PC-9 (cell line): Measurements from ENCODE around the gene MGRN1. TPM values are rescaled to one million over a fixed set of nuclear protein-coding genes. Genes with fewer than 3 reads are reported as not detected.

ENCODE experiments used
- BruUV-seq: library from RNA; stranded (reverse); fragments of 400-500 nt; replicated peaks from 2 replicates; lab custom pipeline; 2021; lab: Mats Ljungman, UMichigan
- CTCF ChIA-PET: fragments of 300-600 bp; sonication (Branson Sonifier 250); formaldehyde crosslinking; loops from one replicate; lab custom pipeline; 2022; ENCODE audit warnings: antibody characterized with exemption; lab: Charles Lee
- POLR2A ChIA-PET: fragments of 300-600 bp; sonication (Branson Sonifier 250); formaldehyde crosslinking; loops from one replicate; lab custom pipeline; 2022; ENCODE audit warnings: antibody characterized with exemption; ENCODE audit not compliant: unreplicated experiment; lab: Charles Lee
- DNase-seq, 2 experiments: peaks; one replicate each; pipeline versions ENCODE4 v3.0.0 to v3.0.0-alpha.2; 2015 to 2022; ENCODE audit warnings: mixed read lengths in 1 of 2
- H2AFZ ChIP-seq: fragments of 200-600 bp; sonication (generic); 2 replicates; pipeline ENCODE4 v1.8.1; 2017; ENCODE audit warnings: antibody characterized with exemption
- H3F3A ChIP-seq: fragments of 200-600 bp; sonication (generic); 2 replicates; pipeline ENCODE4 v1.8.1; 2017; ENCODE audit warnings: antibody characterized with exemption, mild to moderate bottlenecking, low read depth; ENCODE audit not compliant: insufficient read depth
- H3K27ac ChIP-seq: fragments of 200-600 bp; sonication (generic); 2 replicates; pipeline ENCODE4 v1.6.1; 2016; ENCODE audit warnings: mixed run types
- H3K27me3 ChIP-seq: fragments of 200-600 bp; sonication (generic); 2 replicates; pipeline ENCODE4 v1.6.1; 2016; ENCODE audit warnings: low read depth, mixed run types; ENCODE audit not compliant: insufficient read depth
- H3K36me3 ChIP-seq: fragments of 200-600 bp; sonication (generic); 2 replicates; pipeline ENCODE4 v1.6.1; 2016; ENCODE audit warnings: low read depth, mixed run types
- H3K4me1 ChIP-seq: fragments of 200-600 bp; sonication (generic); replicated peaks from 2 replicates; pipeline ENCODE4 v1.6.1; 2016; ENCODE audit warnings: mixed run types; ENCODE audit not compliant: insufficient read depth
- H3K4me2 ChIP-seq: fragments of 200-600 bp; sonication (generic); 2 replicates; pipeline ENCODE4 v1.6.1; 2017; ENCODE audit warnings: mixed run types
- H3K4me3 ChIP-seq: fragments of 200-600 bp; sonication (generic); 2 replicates; pipeline ENCODE4 v1.6.1; 2016; ENCODE audit warnings: mixed run types
- H3K79me2 ChIP-seq: fragments of 200-600 bp; sonication (generic); 2 replicates; pipeline ENCODE4 v1.6.1; 2017; ENCODE audit warnings: low read depth, mixed run types
- H3K9me2 ChIP-seq: fragments of 200-600 bp; sonication (generic); 2 replicates; pipeline ENCODE4 v1.8.1; 2017; ENCODE audit warnings: mild to moderate bottlenecking; ENCODE audit not compliant: insufficient read depth
- H3K9me3 ChIP-seq: fragments of 200-600 bp; sonication (generic); 2 replicates; pipeline ENCODE4 v1.8.1; 2016; ENCODE audit warnings: low read depth; ENCODE audit not compliant: insufficient read depth
- H4K20me1 ChIP-seq: fragments of 200-600 bp; sonication (generic); 2 replicates; pipeline ENCODE4 v1.8.1; 2017; ENCODE audit not compliant: insufficient read depth
- EZH2 ChIP-seq: fragments of 200-600 bp; sonication (generic); IDR thresholded peaks from 2 replicates; pipeline ENCODE4 v1.8.0; 2017; ENCODE audit warnings: antibody characterized with exemption, low read depth
- intact Hi-C: fragments of 100-400 bp; cut with micrococcal nuclease; formaldehyde crosslinking; loops from one replicate; pipeline ENCODE4 v1.10.0; 2022; ENCODE audit not compliant: unreplicated experiment
- total RNA-seq: library from RNA; stranded (reverse); gene quantifications from 2 replicates; pipeline ENCODE4 v1.2.3, GENCODE V29; 2021
- TF ChIP-seq, protein P1 (sequence below): fragments of 200-600 bp; sonication (generic); conservative IDR thresholded peaks from 2 replicates; pipeline ENCODE4 v1.6.1; 2017; ENCODE audit warnings: mixed run types, antibody characterized with exemption, mild to moderate bottlenecking, moderate library complexity

MGRN1 gene
- total RNA-seq, 1 experiment from 2014 or later: 70.4 TPM

DNA sequence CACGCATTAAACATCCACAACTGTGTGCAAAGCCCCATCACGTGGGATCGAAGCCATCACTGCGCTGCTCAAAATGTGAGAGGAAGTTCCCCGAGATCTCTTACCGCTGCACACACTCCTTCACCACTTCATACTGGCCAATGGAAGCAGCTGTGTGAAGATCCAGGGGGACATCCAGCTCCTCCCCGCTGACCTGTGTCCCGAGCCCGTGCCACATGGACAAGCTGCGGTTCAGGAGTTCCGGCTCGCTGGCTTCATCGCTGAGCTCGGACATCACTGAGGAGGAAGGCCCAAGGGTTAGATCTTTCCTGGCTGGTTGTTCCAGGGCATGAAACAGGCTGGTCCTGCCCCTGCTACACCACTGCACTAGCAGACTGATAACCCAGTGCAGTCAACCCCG lies 105.2 kb downstream of the MGRN1 start:
- H3K79me2 ChIP-seq: peaks cover 21% of the 10 kb centered on the region
- intact Hi-C loops: loop anchor here (5.0 kb wide), 1 partner anchor 227 kb away; the partner anchor contains the start of gene SEC14L5
- H3K4me2 ChIP-seq: no peak overlapping the region
- no TSS peak for BruUV-seq
- no peak overlapping the region for H2AFZ ChIP-seq
- H3F3A ChIP-seq: peaks cover 14% of the 10 kb centered on the region
- no peak for DNase-seq
- 0 out of 2 replicates have a peak, but pooled peaks cover 3% of the 10 kb centered on the region for H4K20me1 ChIP-seq
- ChIA-PET POLR2A (no interaction called here), CTCF (no interaction called here)
- no peak overlapping the region for H3K4me3 ChIP-seq
- H3K27me3 ChIP-seq: no peaks in the 10 kb centered on the region
- peaks cover 4% of the 10 kb centered on the region for H3K4me1 ChIP-seq
- TF ChIP-seq, protein P1, sequence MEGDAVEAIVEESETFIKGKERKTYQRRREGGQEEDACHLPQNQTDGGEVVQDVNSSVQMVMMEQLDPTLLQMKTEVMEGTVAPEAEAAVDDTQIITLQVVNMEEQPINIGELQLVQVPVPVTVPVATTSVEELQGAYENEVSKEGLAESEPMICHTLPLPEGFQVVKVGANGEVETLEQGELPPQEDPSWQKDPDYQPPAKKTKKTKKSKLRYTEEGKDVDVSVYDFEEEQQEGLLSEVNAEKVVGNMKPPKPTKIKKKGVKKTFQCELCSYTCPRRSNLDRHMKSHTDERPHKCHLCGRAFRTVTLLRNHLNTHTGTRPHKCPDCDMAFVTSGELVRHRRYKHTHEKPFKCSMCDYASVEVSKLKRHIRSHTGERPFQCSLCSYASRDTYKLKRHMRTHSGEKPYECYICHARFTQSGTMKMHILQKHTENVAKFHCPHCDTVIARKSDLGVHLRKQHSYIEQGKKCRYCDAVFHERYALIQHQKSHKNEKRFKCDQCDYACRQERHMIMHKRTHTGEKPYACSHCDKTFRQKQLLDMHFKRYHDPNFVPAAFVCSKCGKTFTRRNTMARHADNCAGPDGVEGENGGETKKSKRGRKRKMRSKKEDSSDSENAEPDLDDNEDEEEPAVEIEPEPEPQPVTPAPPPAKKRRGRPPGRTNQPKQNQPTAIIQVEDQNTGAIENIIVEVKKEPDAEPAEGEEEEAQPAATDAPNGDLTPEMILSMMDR: no peak
- TF ChIP-seq EZH2: no peak
- H3K9me2 ChIP-seq: no peaks in the 10 kb centered on the region
- peaks cover 8% of the 10 kb centered on the region for H3K36me3 ChIP-seq
- no peaks in the 10 kb centered on the region for H3K9me3 ChIP-seq
- no peak overlapping the region for H3K27ac ChIP-seq

DNA sequence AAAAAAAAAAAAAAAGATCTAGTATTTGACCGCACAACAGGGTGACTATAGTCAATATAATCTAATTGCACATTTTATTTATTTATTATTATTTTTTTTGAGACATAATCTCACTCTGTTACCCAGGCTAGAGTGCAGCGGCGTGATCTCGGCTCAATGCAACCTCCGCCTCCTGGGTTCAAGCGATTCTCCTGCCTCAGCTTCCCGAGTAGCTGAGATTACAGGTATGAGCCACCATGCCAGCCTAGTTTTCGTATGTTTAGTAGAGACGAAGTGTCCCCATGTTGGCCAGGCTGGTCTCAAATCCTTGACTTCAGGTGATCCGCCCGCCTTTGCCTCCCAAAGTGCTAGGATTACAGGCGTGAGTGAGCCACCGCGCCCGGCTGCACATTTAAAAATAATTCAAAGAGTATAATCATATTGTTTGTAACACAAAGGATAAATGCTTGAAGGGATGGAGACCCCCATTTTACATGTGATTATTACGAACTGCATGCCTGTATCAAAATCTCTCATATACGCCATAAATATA lies 108.7 kb downstream of the MGRN1 start:
- H3K27ac ChIP-seq: 0 out of 2 replicates have a peak overlapping the region, but pooled peaks have one; percentile 52
- no peaks in the 10 kb centered on the region for H3K27me3 ChIP-seq

DNA sequence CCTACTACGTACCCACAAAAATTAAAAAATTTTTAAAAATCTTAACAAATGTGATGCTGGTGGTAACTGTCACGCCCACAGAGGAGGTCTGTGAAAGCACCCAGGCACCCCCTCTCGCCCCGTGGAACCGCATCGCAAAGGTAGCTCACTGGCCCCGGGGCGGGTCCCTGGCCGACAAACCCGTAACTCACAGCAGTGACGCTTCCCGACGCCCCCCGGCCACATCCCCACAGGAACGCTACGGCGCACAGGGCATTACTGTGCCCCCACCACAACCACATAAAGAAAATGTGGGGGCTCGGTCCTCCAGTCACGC lies 109.1 kb downstream of the MGRN1 start:
- no peaks in the 10 kb centered on the region; the same call in 1 of the 2 replicates for H3K36me3 ChIP-seq
- peaks cover 12% of the 10 kb centered on the region for H3K4me1 ChIP-seq
- peak overlapping the region; percentile 83 for H3K4me3 ChIP-seq
- ChIA-PET POLR2A (interaction anchor here (0.5 to 1.1 kb wide), 7 partner anchors 22 to 365 kb away, joined by 3 to 12 read pairs (median 7); partner anchors contain the start of genes NAGPA and ROGDI), CTCF (interaction anchor here (0.6 to 1.3 kb wide), 2 partner anchors 69 to 1816 kb away, joined by 4 to 10 read pairs; partner anchors contain the start of gene ROGDI)
- intact Hi-C loops: loop anchor here (1.0 to 5.0 kb wide), 3 partner anchors 35 to 224 kb away; partner anchors contain the start of genes ROGDI and SEC14L5
- H3K79me2 ChIP-seq: peaks cover 21% of the 10 kb centered on the region
- H3K9me2 ChIP-seq: no peaks in the 10 kb centered on the region
- H3K9me3 ChIP-seq: no peaks in the 10 kb centered on the region
- no peaks in the 10 kb centered on the region for H4K20me1 ChIP-seq
- no peak for DNase-seq
- H3K27ac ChIP-seq: peak overlapping the region; percentile 52; the same call in 1 of the 2 replicates
- no peak for TF ChIP-seq EZH2
- TF ChIP-seq, protein P1: no peak
- H3K27me3 ChIP-seq: no peaks in the 10 kb centered on the region
- peak overlapping the region; percentile 97 for H2AFZ ChIP-seq
- no TSS peak for BruUV-seq
- peak overlapping the region; percentile 85 for H3K4me2 ChIP-seq
- peaks cover 20% of the 10 kb centered on the region for H3F3A ChIP-seq

More for the DNA sequence above, 108.7 kb downstream of the MGRN1 start:
- Histone ChIP-seq H3K9me2 (no peaks in the 10 kb centered on the region), H3K4me2 (peak overlapping the region; percentile 85), H2AFZ (peak overlapping the region; percentile 97), H4K20me1 (0 out of 2 replicates have a peak, but pooled peaks cover 2% of the 10 kb centered on the region), H3K79me2 (peaks cover 21% of the 10 kb centered on the region), H3K4me1 (peaks cover 12% of the 10 kb centered on the region), H3K4me3 (peak overlapping the region; percentile 83), H3K9me3 (no peaks in the 10 kb centered on the region), H3F3A (peaks cover 20% of the 10 kb centered on the region), H3K36me3 (no peaks in the 10 kb centered on the region; the same call in 1 of the 2 replicates)
- intact Hi-C loops: loop anchor here (5.0 kb wide), 1 partner anchor 224 kb away; the partner anchor contains the start of gene SEC14L5
- CTCF ChIA-PET: interaction anchor here (0.6 kb wide), 1 partner anchor 1815 kb away, joined by 10 read pairs; no protein-coding TSS in a partner anchor
- POLR2A ChIA-PET: no interaction called here
- TF ChIP-seq, protein P1: no peak
- no peak for TF ChIP-seq EZH2
- BruUV-seq: no TSS peak
- no peak for DNase-seq
